Stimulated activated naive CD8-positive, alpha-beta T cell treated with anti-CD3 and anti-CD28 coated beads, Interleukin-15, Interleukin-2, amounts not matched to agents 100 U/mL and 50 U/mL, for 24 hours (primary cell): Measurements from ENCODE around the gene TBC1D10A.
"Not testable (repeated sequence)": the region's sequence is repeated elsewhere in the genome, so short reads cannot be mapped to it uniquely, and the experiment has no call there.

Experiments
- ATAC-seq: fragments of 150-1000 bp; cut with Tn5 transposase; one replicate; pipeline ENCODE4 v1.10.0; 2021
- DNase-seq: peaks from one replicate; pipeline ENCODE4 v3.0.0; 2021

TBC1D10A gene

GRCh38 chr22:30347255-30347892 lies 20.6 kb upstream of the TBC1D10A start:
- DNase-seq (no peak), ATAC-seq (peak; percentile 64)

DNA sequence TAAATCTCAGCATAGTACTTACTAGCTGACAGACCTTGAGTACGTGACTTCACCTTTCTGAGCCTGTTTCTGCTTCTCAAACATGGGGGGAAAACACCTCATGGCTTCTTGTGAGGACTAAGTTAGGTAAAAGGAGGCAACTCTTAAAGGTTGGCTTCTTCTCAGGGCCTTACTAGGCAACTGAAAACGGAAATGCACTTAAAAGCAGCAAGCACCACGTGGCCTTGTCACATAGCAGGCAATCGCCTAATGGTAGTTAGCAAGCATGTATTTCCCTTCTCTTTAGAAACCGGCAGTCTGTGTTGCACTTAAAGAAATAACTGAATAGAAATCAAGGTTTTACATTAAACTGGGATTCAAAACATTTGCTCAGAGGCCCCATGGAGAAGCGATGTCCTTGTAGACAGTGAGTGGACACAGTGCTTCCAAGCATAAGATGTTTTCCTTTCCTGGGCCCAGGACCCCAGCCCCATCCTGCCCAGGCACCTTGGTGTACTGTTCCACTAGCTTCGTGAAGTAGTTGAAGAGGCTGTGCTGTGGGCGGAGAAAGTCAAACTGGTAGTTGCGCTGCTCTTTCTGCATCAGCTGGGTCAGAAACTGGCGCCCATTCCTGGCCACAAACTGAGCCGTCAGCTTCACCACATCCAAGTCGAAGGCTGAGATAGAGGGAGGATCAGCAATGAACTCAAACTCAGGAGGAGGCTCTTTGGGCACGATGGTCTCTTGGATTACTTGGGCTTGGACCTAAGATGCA lies 17.9 kb upstream of the TBC1D10A start:
- ATAC-seq (peak; percentile 38), DNase-seq (no peak)

GRCh38 chr22:30340911-30341685 lies 14.4 kb upstream of the TBC1D10A start:
- ATAC-seq (no peak), DNase-seq (no peak)

GRCh38 chr22:30338802-30339201 lies 12.1 kb upstream of the TBC1D10A start:
- DNase-seq, result no peak
- no peak for ATAC-seq

DNA sequence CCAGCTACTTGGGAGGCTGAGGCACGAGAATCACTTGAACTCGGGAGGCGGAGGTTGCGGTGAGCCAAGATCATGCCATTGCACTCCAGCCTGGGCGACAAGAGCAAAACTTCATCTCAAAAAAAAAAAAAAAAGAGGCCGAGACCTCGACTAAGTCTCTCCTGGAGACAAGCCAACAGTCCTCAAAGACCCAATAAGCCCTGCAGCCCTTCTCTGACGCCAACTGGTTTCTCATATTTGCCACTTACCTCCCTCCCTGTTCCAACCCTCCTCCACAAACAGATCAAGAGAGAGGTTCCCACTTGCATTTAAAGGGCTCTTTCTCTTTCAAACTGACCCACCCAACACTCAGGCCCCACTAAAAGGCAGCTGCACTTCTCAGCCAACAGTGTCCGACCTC lies 11.6 kb upstream of the TBC1D10A start:
- not testable (repeated sequence) for DNase-seq, ATAC-seq

GRCh38 chr22:30337461-30337778 lies 10.7 kb upstream of the TBC1D10A start:
- DNase-seq (no peak), ATAC-seq (no peak)

- DNase-seq (no peak), ATAC-seq (no peak)
These were observed 10.2 kb upstream of the TBC1D10A start for GRCh38 chr22:30336752-30337460.

DNA sequence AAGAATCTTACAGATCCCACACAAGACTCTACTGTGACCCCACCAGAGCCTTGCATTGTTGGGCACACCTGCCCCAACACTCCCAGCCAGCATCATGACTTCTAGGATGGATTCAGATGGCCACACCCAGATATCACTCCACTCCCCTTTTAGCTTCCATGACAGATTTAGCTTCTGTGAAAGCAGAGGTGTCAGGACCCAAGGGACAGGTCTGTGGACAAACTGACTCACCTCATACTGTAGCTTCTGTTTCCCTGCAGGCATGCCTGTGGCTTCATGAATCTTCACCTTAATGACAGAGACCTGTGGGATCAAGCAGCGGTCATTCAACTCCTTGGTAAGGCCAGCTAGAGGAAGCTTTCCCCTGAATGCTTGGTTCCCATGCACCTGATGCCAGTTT lies 8.5 kb upstream of the TBC1D10A start:
- ATAC-seq (no peak), DNase-seq (no peak)

- no peak for ATAC-seq
- DNase-seq, result no peak
These were observed 7.9 kb upstream of the TBC1D10A start for GRCh38 chr22:30334646-30335045.

DNA sequence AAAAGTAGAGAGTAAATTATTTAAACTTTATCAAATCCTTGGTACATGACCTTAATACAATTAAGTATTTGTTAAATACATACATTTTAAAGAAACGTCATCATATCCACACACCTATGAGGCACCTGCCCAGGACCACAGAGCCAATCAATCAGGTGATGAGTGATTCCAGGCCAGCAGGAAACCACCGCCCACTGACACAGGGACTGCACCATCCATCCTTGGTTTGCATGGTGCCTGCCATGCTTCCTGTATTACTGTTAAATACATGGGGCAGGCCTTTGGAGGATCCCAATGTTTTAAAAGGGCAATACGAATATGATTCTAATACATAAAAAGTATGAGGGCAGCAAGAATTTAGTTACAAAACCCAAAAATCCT lies 7.0 kb upstream of the TBC1D10A start:
- DNase-seq (no peak), ATAC-seq (no peak)

DNA sequence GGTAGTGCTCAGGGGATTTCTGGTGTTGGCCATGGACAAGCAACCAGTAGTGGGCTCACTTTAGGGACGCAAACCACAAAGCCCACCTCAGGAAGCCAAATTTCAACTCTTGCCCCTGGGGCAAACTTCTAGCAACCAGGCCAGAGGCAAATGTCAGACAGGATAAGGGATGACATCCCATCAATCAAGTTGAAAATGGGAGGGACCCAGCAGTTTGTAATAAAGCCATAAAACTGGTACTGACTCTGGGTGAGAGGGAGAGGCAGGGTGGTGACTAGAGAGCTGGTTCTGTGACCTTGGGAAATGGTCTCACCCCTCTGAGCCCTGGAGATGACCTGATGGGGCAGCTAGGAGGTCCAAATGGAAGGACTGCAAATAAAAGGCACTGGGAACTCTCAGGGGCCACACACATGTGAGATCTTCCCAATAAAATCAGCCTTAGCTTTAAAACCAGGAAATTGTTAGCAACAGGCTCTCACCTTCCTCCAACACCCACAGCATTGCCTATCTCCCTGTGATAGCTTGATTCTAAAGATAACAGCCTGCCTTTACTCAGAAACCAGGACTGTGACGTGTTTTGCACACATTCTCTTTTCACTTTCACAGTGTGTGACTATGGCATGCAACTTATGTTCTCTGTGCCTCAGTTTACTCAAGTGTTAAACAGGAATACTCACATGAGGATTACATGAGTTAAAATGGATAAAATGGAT lies 6.4 kb upstream of the TBC1D10A start:
- ATAC-seq (no peak), DNase-seq (no peak)

DNA sequence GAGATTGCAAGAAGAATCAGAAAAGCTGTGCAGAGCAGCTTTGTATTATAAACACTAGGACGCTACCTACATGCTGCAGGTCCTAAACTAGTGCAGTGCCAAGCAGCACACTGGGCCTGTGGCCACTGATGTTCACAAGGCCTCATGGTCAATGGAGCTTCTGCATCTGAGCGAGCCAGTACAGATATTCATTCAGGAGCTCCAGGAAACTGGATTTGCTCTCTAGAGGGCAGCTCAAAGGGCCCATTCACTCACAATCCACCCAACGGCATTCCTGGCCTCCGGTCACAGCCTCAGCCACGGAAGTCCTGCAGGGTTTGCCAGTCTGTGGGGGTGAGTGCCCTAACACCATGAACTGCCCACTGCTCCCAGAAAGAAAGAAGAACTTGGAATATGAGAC lies 5.8 kb upstream of the TBC1D10A start:
- DNase-seq (no peak), ATAC-seq (no peak)

DNA sequence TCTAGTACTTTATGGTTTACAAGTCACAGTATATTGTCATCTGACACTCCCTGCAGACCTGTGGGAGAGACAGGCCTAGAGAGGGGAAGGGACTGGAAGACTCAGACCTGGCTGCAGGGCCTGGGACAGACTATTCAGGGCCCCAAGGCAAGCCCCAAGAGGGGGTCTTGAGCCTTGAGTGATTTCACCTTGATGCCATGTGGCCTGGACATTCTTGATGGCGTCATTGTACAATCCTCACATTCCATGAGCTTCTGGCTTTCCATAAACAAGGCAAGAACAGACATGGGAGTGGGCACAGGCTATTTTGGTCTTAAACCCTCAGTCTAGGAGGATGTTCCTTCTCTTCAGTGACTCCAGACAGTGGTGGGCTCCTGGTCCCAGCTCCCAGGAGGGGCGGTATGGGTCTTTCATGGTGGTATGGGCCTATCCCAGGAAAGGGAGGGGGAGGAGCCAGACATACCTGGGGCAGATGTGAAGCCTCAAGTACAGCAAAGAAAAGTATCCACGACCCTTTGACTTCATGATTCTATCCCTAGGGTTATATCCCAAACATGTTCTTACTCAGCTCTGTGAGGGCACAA lies 1.8 kb upstream of the TBC1D10A start:
- no peak for ATAC-seq
- DNase-seq, result no peak

DNA sequence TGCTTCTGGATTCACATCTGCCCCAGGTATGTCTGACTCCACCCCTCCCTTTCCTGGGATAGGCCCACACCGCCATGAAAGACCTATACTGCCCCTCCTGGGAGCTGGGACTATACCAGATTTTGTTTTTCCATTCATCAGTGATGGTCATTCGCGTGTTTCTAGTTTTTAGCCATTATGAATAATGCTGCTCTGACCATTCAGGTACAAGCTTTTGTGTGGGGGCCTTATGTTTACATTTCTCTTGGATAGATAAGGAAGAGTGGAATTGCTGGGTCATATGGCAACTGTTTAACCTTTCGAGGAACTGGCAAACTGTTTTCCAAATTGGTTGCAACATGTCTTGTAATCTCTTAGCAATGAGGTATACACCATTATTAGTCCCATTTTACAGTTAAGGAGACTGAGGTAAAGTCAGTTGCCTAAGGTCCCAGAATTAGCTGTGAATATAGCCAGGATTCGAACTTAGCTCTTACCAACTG lies 1.2 kb upstream of the TBC1D10A start:
- ATAC-seq, result no peak
- no peak for DNase-seq

DNA sequence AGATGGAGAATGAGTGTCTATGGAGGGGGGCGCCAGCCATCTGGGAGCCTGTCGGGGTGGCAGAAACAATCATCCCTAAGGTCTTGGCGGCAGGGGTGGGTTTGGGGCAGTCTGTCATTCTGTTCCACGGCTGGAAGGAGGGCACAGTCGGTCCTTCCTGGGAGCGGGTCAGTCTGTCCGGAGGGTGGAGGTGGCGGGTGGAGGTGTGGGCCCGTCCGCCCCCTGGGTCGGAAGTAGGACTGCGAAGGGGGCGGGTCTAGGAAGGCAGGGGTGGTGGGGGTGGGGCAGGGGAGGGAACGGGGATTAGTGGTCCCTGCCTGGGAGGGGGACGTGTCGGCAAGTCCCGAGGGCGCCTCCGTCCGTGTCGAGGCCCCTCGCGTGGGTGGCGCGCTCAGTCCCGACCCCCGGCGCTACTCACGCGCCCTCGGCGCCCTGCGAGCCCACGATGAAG lies 461 bp downstream of the TBC1D10A start:
- no peak for DNase-seq
- peak; percentile 11 for ATAC-seq

DNA sequence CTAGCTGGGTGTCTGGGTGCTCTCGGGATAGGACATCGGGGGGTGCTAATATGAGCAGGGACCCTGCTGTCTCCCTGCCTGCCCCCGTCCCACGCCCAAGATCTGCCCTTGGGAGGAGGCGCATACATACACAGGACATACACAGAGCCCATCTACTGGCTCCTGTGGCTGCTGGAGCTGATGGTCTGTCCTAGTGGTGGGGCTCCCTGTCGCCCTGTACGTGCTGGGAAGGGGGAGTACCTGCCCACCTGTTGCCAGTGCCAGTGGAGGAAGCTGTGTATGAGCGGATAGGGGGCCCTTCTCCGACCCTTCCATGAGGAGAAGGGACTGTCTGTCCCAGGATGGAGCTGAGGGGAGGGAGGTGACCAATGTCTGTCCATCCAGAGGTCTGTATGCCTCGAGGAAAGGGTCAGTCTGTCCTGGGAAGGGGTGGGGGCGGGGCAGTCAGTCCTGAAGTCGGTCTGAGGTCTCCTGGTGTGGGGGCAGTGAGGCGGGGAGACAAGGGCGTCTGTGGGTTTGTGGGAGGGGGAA lies 952 bp downstream of the TBC1D10A start:
- ATAC-seq (no peak), DNase-seq (no peak)

- DNase-seq (no peak), ATAC-seq (no peak)
These were observed 1.5 kb downstream of the TBC1D10A start for GRCh38 chr22:30325065-30325720.

DNA sequence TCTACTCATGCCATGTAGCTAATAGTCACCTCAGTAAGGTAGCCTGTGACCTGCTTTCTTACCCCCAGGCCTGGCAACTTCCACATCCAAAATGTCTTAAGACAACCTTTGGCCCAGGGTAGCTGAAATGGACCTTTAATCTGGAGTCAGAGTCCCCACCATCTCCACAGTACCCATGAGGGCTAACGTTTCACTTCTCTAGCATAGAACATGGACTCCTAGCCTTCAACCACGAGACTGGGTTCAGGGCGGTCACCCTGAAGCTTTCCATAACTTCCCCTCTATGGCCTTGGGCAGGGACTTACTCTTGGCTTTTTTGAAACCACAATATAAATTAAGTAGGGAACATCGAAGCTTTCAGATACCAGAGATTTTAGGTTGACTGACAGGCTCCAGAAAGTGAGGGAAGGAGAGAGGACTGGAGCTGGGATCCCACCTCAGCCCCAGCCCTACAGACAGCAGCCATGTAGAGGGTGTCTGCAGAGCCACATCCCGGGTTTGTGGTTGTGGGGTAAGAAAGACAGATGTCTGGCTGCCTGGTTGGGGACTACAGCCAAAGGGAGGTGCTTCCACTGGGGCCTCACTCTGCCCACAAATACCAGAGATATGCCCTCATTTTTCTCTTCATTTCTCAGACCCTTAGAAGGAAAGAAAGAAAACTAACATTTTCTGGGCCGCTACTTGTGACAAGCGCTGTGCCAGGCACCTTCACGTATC lies 2.6 kb downstream of the TBC1D10A start:
- ATAC-seq (peak; percentile 37), DNase-seq (peak; percentile 60)

DNA sequence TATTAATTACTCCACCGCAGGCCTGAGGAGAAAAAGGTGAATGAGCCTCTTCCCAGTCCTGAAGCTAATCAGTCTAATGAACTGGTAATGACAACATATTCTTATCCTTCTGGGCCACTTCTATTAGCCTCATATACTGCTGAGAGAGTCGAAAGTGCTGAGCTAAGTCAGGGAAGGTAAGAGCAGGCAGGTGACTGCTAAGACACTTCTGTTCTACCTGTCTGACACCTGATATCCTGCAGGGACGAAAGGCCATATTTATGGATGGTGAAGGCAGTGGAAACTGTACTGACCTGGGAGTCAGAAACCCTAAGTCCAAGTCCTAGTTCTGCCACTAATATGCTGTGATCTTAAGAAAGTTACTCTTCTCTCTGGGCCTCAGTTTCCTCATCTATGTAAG lies 3.5 kb downstream of the TBC1D10A start:
- no peak for DNase-seq
- ATAC-seq, result no peak

GRCh38 chr22:30321461-30321860 lies 5.3 kb downstream of the TBC1D10A start:
- ATAC-seq, result no peak
- no peak for DNase-seq
